GM19467 (cell line): Measurements from ENCODE around the gene DLG1.
A peak's percentile ranks its signal among the peaks of the same experiment; 100 is the strongest.

Experiments
- ATAC-seq: cut with Tn5 transposase; IDR thresholded peaks from one replicate; pipeline ENCODE4 v1.9.1; 2021; ENCODE audit warnings: mild to moderate bottlenecking, moderate library complexity; ENCODE audit not compliant: unreplicated experiment

Gene DLG1

GRCh38 chr3:197298341-197298944 lies at the start of gene DLG1:
Gene DLG1 (minus strand): TSS chr3:197298612. CDS start chr3:197297204, 1,408 bp downstream.
- peak; percentile 51 for ATAC-seq

- ATAC-seq: no peak
Measured at GRCh38 chr3:197348014-197348413, 49.6 kb upstream of the DLG1 start.

- no peak for ATAC-seq
Measured at GRCh38 chr3:197345390-197345789, 47.0 kb upstream of the DLG1 start.

- ATAC-seq: no peak
Measured at GRCh38 chr3:197344582-197345318, 46.3 kb upstream of the DLG1 start.

- no peak for ATAC-seq
Measured at GRCh38 chr3:197343656-197344408, 45.4 kb upstream of the DLG1 start.

- no peak for ATAC-seq
Measured at GRCh38 chr3:197343111-197343510, 44.7 kb upstream of the DLG1 start.

- no peak for ATAC-seq
Measured at GRCh38 chr3:197340521-197340871, 42.1 kb upstream of the DLG1 start.

GRCh38 chr3:197339841-197340520 lies 41.6 kb upstream of the DLG1 start:
- ATAC-seq: no peak

- no peak for ATAC-seq
Measured at GRCh38 chr3:197338586-197338985, 40.2 kb upstream of the DLG1 start.

GRCh38 chr3:197337656-197338055 lies 39.2 kb upstream of the DLG1 start:
- no peak for ATAC-seq

- ATAC-seq: no peak
Measured at GRCh38 chr3:197337214-197337613, 38.8 kb upstream of the DLG1 start.

- ATAC-seq: no peak
Measured at GRCh38 chr3:197336348-197336747, 37.9 kb upstream of the DLG1 start.

- no peak for ATAC-seq
Measured at GRCh38 chr3:197335428-197336132, 37.2 kb upstream of the DLG1 start.

GRCh38 chr3:197333901-197334639 lies 35.7 kb upstream of the DLG1 start:
- ATAC-seq: no peak

GRCh38 chr3:197331131-197331530 lies 32.7 kb upstream of the DLG1 start:
- no peak for ATAC-seq

GRCh38 chr3:197329382-197329781 lies 31.0 kb upstream of the DLG1 start:
- no peak for ATAC-seq

GRCh38 chr3:197328198-197328597 lies 29.8 kb upstream of the DLG1 start:
- no peak for ATAC-seq

- ATAC-seq: no peak
Measured at GRCh38 chr3:197327701-197328100, 29.3 kb upstream of the DLG1 start.

GRCh38 chr3:197325773-197326172 lies 27.4 kb upstream of the DLG1 start:
- no peak for ATAC-seq

GRCh38 chr3:197322149-197322548 lies 23.7 kb upstream of the DLG1 start:
- no peak for ATAC-seq
